Activated T-cell treated with anti-CD3 and anti-CD28 coated beads, Interleukin-2, amount 50 U/mL, for 4 hours (primary cell): Measurements from ENCODE around the gene RTKN2. TPM values are rescaled to one million over a fixed set of nuclear protein-coding genes. Genes with fewer than 3 reads are reported as not detected.

Experiments used
- ATAC-seq, 2 donors: fragments of 200-7000 bp; cut with Tn5 transposase; one replicate each; pipeline ENCODE4 v1.10.0; 2021
- DNase-seq: peaks from one replicate; pipeline ENCODE4 v3.0.0-alpha.2; 2020
- H3K27me3 Mint-ChIP-seq: one replicate; pipeline ENCODE4 v1.8.0; 2021; ENCODE audit warnings: low read depth, mixed read lengths
- H3K36me3 Mint-ChIP-seq: one replicate; pipeline ENCODE4 v1.8.0; 2022; ENCODE audit warnings: mixed read lengths; ENCODE audit not compliant: insufficient read depth
- H3K4me1 Mint-ChIP-seq: one replicate; pipeline ENCODE4 v1.8.0; 2021; ENCODE audit warnings: low read depth, mixed read lengths
- H3K4me3 Mint-ChIP-seq: one replicate; pipeline ENCODE4 v1.8.0; 2021; ENCODE audit warnings: mild to moderate bottlenecking, moderate library complexity, mixed read lengths
- H3K9me3 Mint-ChIP-seq: one replicate; pipeline ENCODE4 v1.8.0; 2021; ENCODE audit warnings: mixed read lengths
- total RNA-seq, 3 donors: library from RNA; stranded (reverse); gene quantifications; one replicate each; pipeline ENCODE4 v1.2.1, GENCODE V29; 2021

The RTKN2 gene
- total RNA-seq, 3 donors from 2014 or later: 2.1 to 4.0 (median 3.2) TPM

DNA sequence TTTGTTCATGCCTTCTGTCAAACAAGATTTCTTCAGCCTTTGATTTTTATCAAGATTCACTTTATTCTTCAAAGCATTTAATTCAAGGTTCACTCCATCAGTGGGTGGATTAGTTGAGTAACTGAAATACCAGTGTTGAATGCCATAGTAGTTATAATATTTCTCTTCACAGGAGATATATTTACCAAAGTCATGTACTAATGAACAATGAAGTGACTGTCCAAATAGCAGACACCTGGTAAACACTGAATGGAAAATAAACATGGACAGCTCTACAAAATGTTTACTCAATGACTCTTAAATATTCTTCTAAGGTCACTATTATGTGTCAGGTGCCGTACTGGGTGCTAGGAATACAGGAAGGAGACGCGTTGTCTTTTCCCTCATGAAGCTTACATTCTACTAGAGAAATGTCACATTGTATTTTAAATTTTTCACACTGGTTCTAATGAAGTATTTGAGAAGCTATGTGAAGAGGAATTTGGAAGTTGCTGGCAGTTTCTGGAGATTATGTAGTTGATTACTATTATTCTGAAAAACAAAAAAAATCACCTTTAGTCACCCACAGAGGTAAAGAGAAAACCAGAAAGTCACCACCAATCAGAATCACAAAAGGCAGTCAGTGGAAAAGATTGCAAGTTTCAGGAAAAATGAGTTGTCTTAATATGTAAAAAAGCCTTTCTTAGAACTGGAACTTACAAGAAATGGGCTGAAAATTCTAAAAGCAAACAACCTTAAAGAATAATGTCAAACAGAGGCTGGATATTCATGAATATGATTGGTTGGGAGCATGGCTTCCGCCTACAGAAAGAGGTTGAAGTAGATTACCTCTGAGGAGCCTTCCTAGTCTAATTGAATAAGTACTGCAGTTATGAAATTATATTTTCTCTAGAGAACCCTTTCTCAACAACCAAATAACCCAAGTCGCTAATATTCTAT, 84.5 kb downstream of the RTKN2 start:
- Mint-ChIP-seq H3K36me3 (peaks cover 8% of the 10 kb centered on the region), H3K4me3 (peak overlapping the region; percentile 52), H3K4me1 (peaks cover 79% of the 10 kb centered on the region), H3K27me3 (peaks cover 2% of the 10 kb centered on the region), H3K9me3 (peaks cover 16% of the 10 kb centered on the region)
- DNase-seq: no peak
- ATAC-seq: peak; percentile 14 to 21

DNA sequence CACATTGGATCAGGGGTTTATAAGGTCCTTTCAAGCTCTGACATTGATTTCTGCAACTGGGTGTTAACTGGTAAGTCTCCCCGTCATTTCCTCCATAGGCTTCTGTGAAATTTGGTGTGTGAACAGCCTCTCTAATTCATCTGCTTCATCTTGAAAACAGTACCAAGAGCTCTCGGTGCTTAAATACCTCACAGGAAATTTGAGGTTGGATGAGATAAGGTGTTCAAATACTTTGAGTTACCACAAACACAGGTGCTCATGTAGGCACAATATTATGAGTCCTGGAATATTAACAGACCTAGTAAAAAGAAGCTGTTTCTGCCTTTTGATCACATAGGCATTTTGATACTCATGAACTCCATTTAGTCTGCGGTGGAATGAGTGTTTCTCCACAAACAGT, 85.2 kb downstream of the RTKN2 start:
- H3K27me3 Mint-ChIP-seq: peaks cover 2% of the 10 kb centered on the region
- peaks cover 8% of the 10 kb centered on the region for H3K36me3 Mint-ChIP-seq
- H3K9me3 Mint-ChIP-seq: peaks cover 17% of the 10 kb centered on the region
- DNase-seq: peak; percentile 33
- H3K4me1 Mint-ChIP-seq: peaks cover 82% of the 10 kb centered on the region
- ATAC-seq: peak; percentile 70
- no peak overlapping the region for H3K4me3 Mint-ChIP-seq

DNA sequence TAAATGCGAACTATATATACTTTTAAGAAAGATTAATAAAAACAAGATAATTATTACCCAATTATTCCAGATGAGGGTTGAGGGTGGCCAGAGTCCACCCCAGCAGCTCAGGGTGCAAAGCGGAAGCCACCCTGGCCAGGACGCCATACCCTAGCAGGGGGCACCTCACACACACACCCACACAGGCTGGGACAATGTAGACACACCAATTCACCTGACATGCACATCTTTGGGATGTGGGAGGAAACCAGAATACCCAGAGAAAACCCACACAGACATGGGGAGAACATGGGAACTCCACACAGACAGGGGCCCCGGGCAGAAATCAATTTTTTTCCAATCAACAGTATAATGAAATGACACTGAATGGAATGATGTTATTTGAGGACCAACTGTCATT, 86.0 kb downstream of the RTKN2 start:
- H3K4me3 Mint-ChIP-seq: no peak overlapping the region
- peaks cover 78% of the 10 kb centered on the region for H3K4me1 Mint-ChIP-seq

DNA sequence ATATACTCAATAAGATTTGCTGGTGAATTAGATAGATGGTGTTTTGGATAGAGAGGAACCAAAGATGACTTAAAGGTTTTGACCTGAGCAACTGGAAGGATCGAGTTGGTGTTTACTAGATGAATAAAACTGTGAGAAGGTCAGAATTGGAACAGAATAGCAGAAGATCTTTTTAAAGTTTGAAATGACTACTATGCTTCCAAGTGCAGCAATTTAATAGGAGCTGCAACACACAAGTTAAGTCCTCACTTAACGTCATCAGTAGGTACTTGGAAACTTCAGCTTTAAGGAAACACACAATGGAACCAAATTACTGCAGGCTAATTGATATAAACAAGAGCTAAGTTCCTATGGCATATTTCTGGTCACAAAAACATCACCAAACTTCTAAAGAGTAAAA, 86.5 kb downstream of the RTKN2 start:
- no peak overlapping the region for H3K4me3 Mint-ChIP-seq
- peaks cover 4% of the 10 kb centered on the region for H3K36me3 Mint-ChIP-seq
- H3K9me3 Mint-ChIP-seq: peaks cover 15% of the 10 kb centered on the region
- no peaks in the 10 kb centered on the region for H3K27me3 Mint-ChIP-seq
- DNase-seq (no peak), ATAC-seq (no peak)
- H3K4me1 Mint-ChIP-seq: peaks cover 77% of the 10 kb centered on the region

More for the DNA sequence above, 86.0 kb downstream of the RTKN2 start:
- DNase-seq (no peak), ATAC-seq (no peak)
- Mint-ChIP-seq H3K27me3 (no peaks in the 10 kb centered on the region), H3K9me3 (peaks cover 15% of the 10 kb centered on the region), H3K36me3 (peaks cover 4% of the 10 kb centered on the region)

DNA sequence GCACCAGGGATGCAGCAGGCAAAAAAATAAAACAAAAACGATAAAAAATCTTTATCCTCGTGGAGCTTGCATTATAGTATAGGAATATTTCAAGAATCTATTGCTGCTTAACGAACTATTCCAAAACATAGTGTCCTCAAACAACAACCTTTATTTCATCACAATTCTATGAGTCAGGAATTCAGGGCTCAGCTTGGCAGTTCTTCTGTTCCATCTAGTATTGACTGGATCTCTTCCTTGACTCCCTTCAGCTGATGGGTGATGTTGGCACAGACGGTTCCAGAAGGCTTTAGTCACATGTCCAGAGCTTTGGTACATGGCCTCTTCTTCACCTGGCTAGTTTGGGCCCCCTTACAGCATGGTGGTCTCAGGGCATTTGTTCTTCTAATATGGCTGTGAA, 88.0 kb downstream of the RTKN2 start:
- no peaks in the 10 kb centered on the region for H3K27me3 Mint-ChIP-seq
- ATAC-seq (no peak), DNase-seq (no peak)
- H3K9me3 Mint-ChIP-seq: peaks cover 14% of the 10 kb centered on the region
- H3K4me3 Mint-ChIP-seq: peak overlapping the region; percentile 14
- H3K36me3 Mint-ChIP-seq: peaks cover 4% of the 10 kb centered on the region
- H3K4me1 Mint-ChIP-seq: peaks cover 74% of the 10 kb centered on the region

DNA sequence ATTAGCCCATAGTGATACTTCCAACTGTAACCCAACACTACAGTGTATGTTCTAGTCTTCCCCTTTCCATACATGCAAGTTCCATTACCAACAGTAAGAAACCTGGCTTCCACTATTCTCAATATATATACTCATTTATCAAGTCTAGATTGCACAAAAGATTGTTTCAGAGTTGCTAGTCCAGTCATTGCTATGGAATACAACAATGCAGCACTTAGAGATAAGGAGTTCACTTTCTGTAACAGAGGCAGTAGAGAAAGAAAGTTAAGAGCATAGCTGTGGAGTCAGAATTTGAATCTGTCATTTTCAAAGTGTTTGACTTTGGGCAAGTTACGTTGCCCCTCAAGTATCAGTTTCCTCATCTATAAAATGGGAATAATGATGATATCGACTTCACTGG, 90.1 kb downstream of the RTKN2 start:
- Mint-ChIP-seq H3K4me3 (no peak overlapping the region), H3K9me3 (peaks cover 14% of the 10 kb centered on the region), H3K27me3 (no peaks in the 10 kb centered on the region), H3K4me1 (peaks cover 65% of the 10 kb centered on the region), H3K36me3 (peaks cover 2% of the 10 kb centered on the region)
- ATAC-seq (no peak), DNase-seq (no peak)

DNA sequence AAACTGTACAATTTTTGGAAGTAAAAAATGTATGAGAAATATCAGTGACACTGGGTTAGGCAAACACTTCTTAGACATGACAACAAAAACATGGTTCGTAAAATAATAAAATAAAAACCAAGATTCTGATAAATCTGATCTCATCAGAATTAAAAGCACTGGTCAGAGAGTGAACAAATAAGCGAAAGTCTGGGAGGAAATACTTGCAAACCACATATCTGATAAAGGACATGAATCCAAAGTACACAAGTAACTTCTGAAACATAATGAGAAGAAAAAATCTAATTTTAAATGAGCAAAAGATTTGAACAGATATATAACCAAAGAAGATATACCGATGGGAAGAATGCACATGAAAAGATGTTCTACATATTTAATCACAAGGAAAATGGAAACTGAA, 91.5 kb downstream of the RTKN2 start:
- Mint-ChIP-seq H3K9me3 (peaks cover 24% of the 10 kb centered on the region), H3K4me1 (peaks cover 54% of the 10 kb centered on the region)

DNA sequence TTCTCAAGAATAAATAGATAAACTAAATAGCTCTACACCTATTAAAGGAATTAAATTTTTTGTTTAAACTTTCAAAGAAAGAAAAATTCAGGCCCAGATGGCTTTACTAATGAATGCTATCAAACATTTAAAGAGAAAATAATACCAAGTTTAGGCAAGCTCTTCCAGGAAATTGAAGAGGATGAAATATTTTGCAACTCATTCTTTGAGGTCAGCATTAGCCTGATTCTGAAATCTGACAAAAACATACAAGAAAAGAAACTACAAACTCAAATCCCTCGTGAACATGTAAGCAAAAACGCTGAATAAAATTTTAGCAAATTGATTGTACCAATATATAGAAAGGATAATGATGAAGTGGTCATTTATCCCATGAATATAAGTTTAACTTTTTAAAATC, 93.4 kb downstream of the RTKN2 start:
- Mint-ChIP-seq H3K4me1 (peaks cover 36% of the 10 kb centered on the region), H3K4me3 (no peak overlapping the region), H3K9me3 (peaks cover 20% of the 10 kb centered on the region), H3K36me3 (peaks cover 10% of the 10 kb centered on the region), H3K27me3 (no peaks in the 10 kb centered on the region)
- no peak for ATAC-seq
- DNase-seq: no peak

More for the DNA sequence above, 91.5 kb downstream of the RTKN2 start:
- ATAC-seq: no peak
- DNase-seq: no peak
- no peaks in the 10 kb centered on the region for H3K27me3 Mint-ChIP-seq
- peaks cover 11% of the 10 kb centered on the region for H3K36me3 Mint-ChIP-seq
- no peak overlapping the region for H3K4me3 Mint-ChIP-seq

DNA sequence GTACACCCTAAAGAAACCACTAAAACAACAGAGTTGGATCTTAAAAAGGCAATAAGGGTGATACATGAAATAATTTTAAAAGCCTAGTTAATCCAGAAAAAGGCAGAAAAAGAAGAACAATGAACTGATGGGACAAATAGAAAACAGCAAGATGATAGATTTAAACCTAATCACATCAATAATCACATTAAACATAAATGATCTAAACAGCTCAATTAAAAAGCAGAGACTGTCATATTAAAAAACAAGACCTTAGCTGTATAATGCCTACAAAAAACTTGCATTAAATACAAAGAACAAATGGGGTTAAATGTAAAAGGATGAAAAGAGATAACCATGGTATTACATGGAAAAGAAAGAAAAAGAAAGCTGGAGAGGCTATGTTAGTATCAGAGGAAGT, 96.2 kb downstream of the RTKN2 start:
- Mint-ChIP-seq H3K36me3 (peaks cover 10% of the 10 kb centered on the region), H3K4me3 (no peak overlapping the region), H3K9me3 (peaks cover 17% of the 10 kb centered on the region), H3K4me1 (peaks cover 30% of the 10 kb centered on the region), H3K27me3 (no peaks in the 10 kb centered on the region)
- ATAC-seq (no peak), DNase-seq (no peak)

DNA sequence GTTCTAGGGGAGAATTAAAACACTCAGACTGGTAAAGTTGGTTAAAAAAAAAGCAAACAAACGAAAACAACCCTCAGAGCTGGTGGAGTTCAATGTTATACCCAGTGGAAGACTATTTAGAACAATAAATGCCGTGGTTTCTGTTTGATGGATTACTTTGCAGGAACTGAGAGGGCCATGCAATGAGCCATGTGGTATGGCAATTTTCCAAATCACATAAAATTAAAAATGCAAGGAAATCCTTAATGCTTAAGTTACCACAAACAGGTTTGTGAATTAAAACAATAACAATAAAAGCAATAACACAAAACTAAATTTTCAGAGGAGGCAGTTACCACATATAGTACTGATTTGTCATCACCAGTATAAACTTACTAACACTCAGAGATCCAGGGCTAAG, 96.9 kb downstream of the RTKN2 start:
- ATAC-seq (no peak), DNase-seq (no peak)
- peaks cover 10% of the 10 kb centered on the region for H3K36me3 Mint-ChIP-seq
- no peaks in the 10 kb centered on the region for H3K27me3 Mint-ChIP-seq
- no peak overlapping the region for H3K4me3 Mint-ChIP-seq
- peaks cover 17% of the 10 kb centered on the region for H3K9me3 Mint-ChIP-seq
- H3K4me1 Mint-ChIP-seq: peaks cover 27% of the 10 kb centered on the region

DNA sequence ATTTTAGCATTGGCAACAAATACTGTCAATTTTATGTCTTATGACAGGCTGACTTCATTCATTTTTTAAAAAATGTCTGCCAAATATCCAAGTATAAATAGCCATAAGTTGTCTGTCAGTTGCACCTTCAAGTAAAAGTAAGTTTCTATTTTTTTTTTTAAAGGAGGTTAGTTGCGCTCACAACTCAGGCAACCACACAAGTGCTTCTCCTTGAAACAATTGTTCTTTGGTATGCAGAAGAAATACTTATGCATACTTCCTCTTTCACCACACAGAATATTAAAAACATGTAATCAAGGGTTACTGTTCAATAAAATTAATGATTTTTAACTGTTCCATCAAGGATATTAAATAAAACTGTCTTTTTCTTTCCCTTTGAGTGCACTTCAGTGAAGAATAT, 97.9 kb downstream of the RTKN2 start:
- Mint-ChIP-seq H3K4me1 (peaks cover 23% of the 10 kb centered on the region), H3K9me3 (peaks cover 14% of the 10 kb centered on the region), H3K27me3 (no peaks in the 10 kb centered on the region), H3K4me3 (no peak overlapping the region), H3K36me3 (peaks cover 10% of the 10 kb centered on the region)
- ATAC-seq (no peak), DNase-seq (no peak)

DNA sequence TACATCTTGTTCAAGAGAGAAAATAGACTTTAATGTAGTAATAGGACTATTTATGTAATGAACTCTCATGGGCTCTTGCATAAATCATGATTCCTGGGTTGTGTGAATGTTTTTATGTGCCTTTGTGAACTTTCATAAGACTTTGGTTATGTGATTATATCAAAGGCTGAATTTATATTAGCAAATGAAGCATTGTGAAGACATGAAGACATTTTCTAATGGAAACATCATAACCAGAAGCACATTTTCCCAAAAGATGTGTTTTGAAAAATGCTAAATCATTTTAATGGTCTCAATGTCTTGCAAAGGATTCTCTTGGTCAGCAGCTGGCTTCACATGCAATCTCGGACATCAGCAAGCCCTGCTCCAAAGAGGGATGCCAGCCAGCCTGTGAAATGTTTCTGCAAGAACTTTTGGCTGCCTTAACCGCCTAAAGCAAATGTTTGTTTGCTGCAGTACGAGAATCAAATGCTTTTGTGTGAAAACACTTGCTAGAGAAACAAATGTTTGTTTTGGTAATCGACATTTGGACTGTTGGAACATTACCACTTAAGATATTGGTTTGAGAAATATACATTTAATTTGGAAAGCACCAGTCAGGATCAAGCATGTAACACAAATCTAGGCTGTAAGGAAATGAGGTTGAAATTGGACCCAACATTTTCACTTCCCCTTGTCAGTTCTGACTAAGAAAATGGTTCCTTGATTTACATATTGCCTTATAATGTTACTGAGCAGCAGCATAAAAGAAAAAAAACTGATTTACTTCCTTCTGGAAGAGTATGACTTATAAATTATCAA, 102.1 kb downstream of the RTKN2 start:
- DNase-seq (no peak), ATAC-seq (no peak)
- Mint-ChIP-seq H3K9me3 (no peaks in the 10 kb centered on the region), H3K36me3 (no peaks in the 10 kb centered on the region), H3K4me1 (peaks cover 11% of the 10 kb centered on the region), H3K4me3 (no peak overlapping the region), H3K27me3 (no peaks in the 10 kb centered on the region)

DNA sequence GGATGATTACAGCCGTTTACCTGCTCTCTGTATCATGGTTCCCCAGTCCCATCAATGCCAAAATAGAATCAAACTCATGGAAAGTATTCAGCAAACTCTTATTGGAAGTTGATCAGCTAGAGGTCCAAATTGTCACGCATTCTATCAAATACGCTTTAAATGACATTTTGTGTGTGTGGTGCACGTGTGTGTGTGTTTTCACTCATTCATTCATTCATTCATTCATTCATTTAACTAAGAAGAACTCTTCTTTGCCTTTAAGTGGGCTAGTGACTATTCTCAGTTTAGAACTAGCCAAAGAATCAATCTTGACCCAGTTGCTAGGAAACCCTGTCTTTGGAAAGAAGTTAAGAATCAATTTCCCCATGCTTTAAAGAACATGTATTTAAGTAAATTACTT, 102.8 kb downstream of the RTKN2 start:
- ATAC-seq (no peak), DNase-seq (no peak)
- Mint-ChIP-seq H3K27me3 (no peaks in the 10 kb centered on the region), H3K9me3 (no peaks in the 10 kb centered on the region), H3K4me1 (peaks cover 12% of the 10 kb centered on the region), H3K36me3 (no peaks in the 10 kb centered on the region), H3K4me3 (no peak overlapping the region)

DNA sequence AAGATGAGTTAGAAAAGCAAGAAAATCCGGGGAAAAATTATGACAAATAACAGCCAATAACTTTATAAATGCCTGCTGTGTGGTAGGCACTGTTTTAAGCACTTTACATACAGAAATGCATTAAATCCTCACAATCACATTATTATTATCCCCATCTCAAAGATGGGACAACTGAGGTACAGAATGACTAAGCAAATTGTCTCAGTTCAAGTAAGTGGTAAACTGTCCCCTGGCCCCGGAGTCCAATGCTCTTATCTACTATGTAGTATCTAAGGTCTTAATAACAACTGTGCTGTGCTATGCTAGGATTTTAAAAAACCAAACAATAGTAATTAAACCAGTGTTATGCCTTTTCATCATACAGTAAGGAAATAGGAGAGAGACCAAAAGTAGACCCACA, 105.6 kb downstream of the RTKN2 start:
- no peaks in the 10 kb centered on the region for H3K9me3 Mint-ChIP-seq
- no peak for ATAC-seq
- H3K36me3 Mint-ChIP-seq: no peaks in the 10 kb centered on the region
- H3K27me3 Mint-ChIP-seq: no peaks in the 10 kb centered on the region
- H3K4me3 Mint-ChIP-seq: no peak overlapping the region
- DNase-seq: no peak
- H3K4me1 Mint-ChIP-seq: peaks cover 18% of the 10 kb centered on the region
